ENCODE results near the gene CFAP92.

Gene CFAP92

GRCh38 chr3:129025108-129025507 lies 31.2 kb upstream of the CFAP92 start:
- DNase-seq (ENCODE audit: low read depth): no peak

- DNase-seq (ENCODE audit: low read depth): no peak
Measured at GRCh38 chr3:129023909-129024308, 30.0 kb upstream of the CFAP92 start.

GRCh38 chr3:129023008-129023358 lies 29.1 kb upstream of the CFAP92 start:
- no peak for DNase-seq (ENCODE audit: low read depth)

GRCh38 chr3:129022114-129023007 lies 28.5 kb upstream of the CFAP92 start:
- DNase-seq (ENCODE audit: low read depth): no peak

- DNase-seq (ENCODE audit: low read depth): no peak
Measured at GRCh38 chr3:129021140-129021551, 27.3 kb upstream of the CFAP92 start.

- DNase-seq (ENCODE audit: low read depth): no peak
Measured at GRCh38 chr3:129020691-129021090, 26.8 kb upstream of the CFAP92 start.

- no peak for DNase-seq (ENCODE audit: low read depth)
Measured at GRCh38 chr3:129019266-129019665, 25.4 kb upstream of the CFAP92 start.

- DNase-seq (ENCODE audit: low read depth): no peak
Measured at GRCh38 chr3:129018751-129019150, 24.9 kb upstream of the CFAP92 start.

- no peak for DNase-seq (ENCODE audit: low read depth)
Measured at GRCh38 chr3:129018271-129018670, 24.4 kb upstream of the CFAP92 start.

GRCh38 chr3:129017484-129017899 lies 23.6 kb upstream of the CFAP92 start:
- no peak for DNase-seq (ENCODE audit: low read depth)

- DNase-seq (ENCODE audit: low read depth): no peak
Measured at GRCh38 chr3:129016720-129017483, 23.0 kb upstream of the CFAP92 start.

GRCh38 chr3:129016356-129016719 lies 22.5 kb upstream of the CFAP92 start:
- no peak for DNase-seq (ENCODE audit: low read depth)

- DNase-seq (ENCODE audit: low read depth): no peak
Measured at GRCh38 chr3:129015388-129016105, 21.7 kb upstream of the CFAP92 start.

- DNase-seq (ENCODE audit: low read depth): no peak
Measured at GRCh38 chr3:129014793-129015345, 21.0 kb upstream of the CFAP92 start.

GRCh38 chr3:129014148-129014547 lies 20.3 kb upstream of the CFAP92 start:
- no peak for DNase-seq (ENCODE audit: low read depth)

- no peak for DNase-seq (ENCODE audit: low read depth)
Measured at GRCh38 chr3:129013491-129013891, 19.6 kb upstream of the CFAP92 start.

GRCh38 chr3:129010310-129010956 lies 16.6 kb upstream of the CFAP92 start:
- no peak for DNase-seq (ENCODE audit: low read depth)

GRCh38 chr3:129009266-129009665 lies 15.4 kb upstream of the CFAP92 start:
- no peak for DNase-seq (ENCODE audit: low read depth)

GRCh38 chr3:129007792-129008191 lies 13.9 kb upstream of the CFAP92 start:
- no peak for DNase-seq (ENCODE audit: low read depth)

GRCh38 chr3:129006864-129007263 lies 13.0 kb upstream of the CFAP92 start:
- no peak for DNase-seq (ENCODE audit: low read depth)

GRCh38 chr3:129005526-129006303 lies 11.8 kb upstream of the CFAP92 start:
- DNase-seq (ENCODE audit: low read depth): no peak

Measured in HS-27A (cell line).